Left ventricle myocardium inferior (tissue), 1 donor: ENCODE results near the gene DYNC1H1. TPM values are rescaled to one million over a fixed set of nuclear protein-coding genes. Genes with fewer than 3 reads are reported as not detected.
"Not testable (repeated sequence)": the region's sequence is repeated elsewhere in the genome, so short reads cannot be mapped to it uniquely, and the experiment has no call there.

Experiments
- DNase-seq: peaks from one replicate; pipeline ENCODE4 v3.0.0-alpha.2; 2020
- H3K27ac ChIP-seq: fragments of 200-600 bp; replicated peaks from 2 replicates; pipeline ENCODE4 v1.8.0; 2021
- H3K27me3 ChIP-seq: fragments of 200-600 bp; 2 replicates; pipeline ENCODE4 v1.8.0; 2021; ENCODE audit warnings: low read depth
- H3K36me3 ChIP-seq: fragments of 200-600 bp; 2 replicates; pipeline ENCODE4 v1.8.0; 2021
- H3K4me1 ChIP-seq: fragments of 200-600 bp; 2 replicates; pipeline ENCODE4 v1.8.0; 2021
- H3K4me3 ChIP-seq: fragments of 200-600 bp; 2 replicates; pipeline ENCODE4 v1.8.0; 2021; ENCODE audit warnings: mild to moderate bottlenecking, moderate library complexity
- H3K9me3 ChIP-seq: fragments of 200-600 bp; replicated peaks from 2 replicates; pipeline ENCODE4 v1.8.0; 2021
- intact Hi-C: fragments of 100-400 bp; cut with micrococcal nuclease; formaldehyde crosslinking; loops from one replicate; pipeline ENCODE4 v1.11.0; 2022
- total RNA-seq: library from RNA; stranded (reverse); fragmentation: NEBNext Ultra II Directional; extraction: Animal tissue kit (Norgen Biotek cat#: 25700); gene quantifications from one replicate; pipeline ENCODE4 v1.2.1, GENCODE V29; 2021
- TF ChIP-seq, protein P1 (sequence below): fragments of 200-600 bp; IDR thresholded peaks from 2 replicates; pipeline ENCODE4 v1.8.0; 2021; ENCODE audit warnings: antibody characterized with exemption, mild to moderate bottlenecking, borderline replicate concordance
- donor health status: DM: no; HTN: yes; CAD: no; lungs with severe emphysema.

The DYNC1H1 gene
- total RNA-seq, 1 donor from 2014 or later, result 402 TPM

GRCh38 chr14:102081231-102082080 lies 117.1 kb downstream of the DYNC1H1 start:
- DNase-seq, result no peak
- intact Hi-C loops, result no loop called here
- H3K27me3 ChIP-seq, result no peaks in the 10 kb centered on the region
- peaks cover 82% of the 10 kb centered on the region for H3K36me3 ChIP-seq
- H3K9me3 ChIP-seq, result no peaks in the 10 kb centered on the region
- H3K4me3 ChIP-seq, result no peak overlapping the region
- no peak overlapping the region for H3K27ac ChIP-seq
- TF ChIP-seq, protein P1, sequence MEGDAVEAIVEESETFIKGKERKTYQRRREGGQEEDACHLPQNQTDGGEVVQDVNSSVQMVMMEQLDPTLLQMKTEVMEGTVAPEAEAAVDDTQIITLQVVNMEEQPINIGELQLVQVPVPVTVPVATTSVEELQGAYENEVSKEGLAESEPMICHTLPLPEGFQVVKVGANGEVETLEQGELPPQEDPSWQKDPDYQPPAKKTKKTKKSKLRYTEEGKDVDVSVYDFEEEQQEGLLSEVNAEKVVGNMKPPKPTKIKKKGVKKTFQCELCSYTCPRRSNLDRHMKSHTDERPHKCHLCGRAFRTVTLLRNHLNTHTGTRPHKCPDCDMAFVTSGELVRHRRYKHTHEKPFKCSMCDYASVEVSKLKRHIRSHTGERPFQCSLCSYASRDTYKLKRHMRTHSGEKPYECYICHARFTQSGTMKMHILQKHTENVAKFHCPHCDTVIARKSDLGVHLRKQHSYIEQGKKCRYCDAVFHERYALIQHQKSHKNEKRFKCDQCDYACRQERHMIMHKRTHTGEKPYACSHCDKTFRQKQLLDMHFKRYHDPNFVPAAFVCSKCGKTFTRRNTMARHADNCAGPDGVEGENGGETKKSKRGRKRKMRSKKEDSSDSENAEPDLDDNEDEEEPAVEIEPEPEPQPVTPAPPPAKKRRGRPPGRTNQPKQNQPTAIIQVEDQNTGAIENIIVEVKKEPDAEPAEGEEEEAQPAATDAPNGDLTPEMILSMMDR, result no peak
- H3K4me1 ChIP-seq, result peaks cover 49% of the 10 kb centered on the region

GRCh38 chr14:102084522-102084921 lies 120.1 kb downstream of the DYNC1H1 start:
- DNase-seq, H3K27ac ChIP-seq, H3K27me3 ChIP-seq, H3K9me3 ChIP-seq, intact Hi-C loops: not testable (repeated sequence)
- peaks cover 66% of the 10 kb centered on the region for H3K4me1 ChIP-seq
- peaks cover 63% of the 10 kb centered on the region for H3K36me3 ChIP-seq
- peak overlapping the region; percentile 92 for H3K4me3 ChIP-seq

DNA sequence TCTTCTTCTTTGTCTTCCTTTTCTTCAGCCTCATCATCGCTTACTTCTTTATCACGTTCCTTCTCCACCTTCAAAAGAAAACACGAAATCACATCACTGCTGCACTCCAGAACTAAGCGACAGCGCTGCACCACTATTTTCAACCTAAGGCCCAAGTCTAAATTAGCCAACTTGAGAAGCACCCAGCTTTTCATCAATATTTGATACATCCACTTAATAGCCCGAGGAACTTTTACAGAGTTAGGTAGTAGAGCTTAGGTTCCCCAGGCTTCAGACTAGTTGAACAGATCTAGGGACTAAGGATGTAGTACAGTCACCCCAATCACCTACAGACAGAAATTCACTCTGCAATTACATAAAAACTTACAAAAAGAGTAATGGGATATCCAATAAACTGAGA lies 120.6 kb downstream of the DYNC1H1 start:
- Histone ChIP-seq H3K27me3 (no peaks in the 10 kb centered on the region), H3K4me1 (peaks cover 66% of the 10 kb centered on the region), H3K4me3 (peak overlapping the region; percentile 92), H3K27ac (no peak overlapping the region), H3K36me3 (peaks cover 59% of the 10 kb centered on the region), H3K9me3 (no peaks in the 10 kb centered on the region)
- TF ChIP-seq, protein P1, result no peak
- no peak for DNase-seq
- intact Hi-C loops, result no loop called here

DNA sequence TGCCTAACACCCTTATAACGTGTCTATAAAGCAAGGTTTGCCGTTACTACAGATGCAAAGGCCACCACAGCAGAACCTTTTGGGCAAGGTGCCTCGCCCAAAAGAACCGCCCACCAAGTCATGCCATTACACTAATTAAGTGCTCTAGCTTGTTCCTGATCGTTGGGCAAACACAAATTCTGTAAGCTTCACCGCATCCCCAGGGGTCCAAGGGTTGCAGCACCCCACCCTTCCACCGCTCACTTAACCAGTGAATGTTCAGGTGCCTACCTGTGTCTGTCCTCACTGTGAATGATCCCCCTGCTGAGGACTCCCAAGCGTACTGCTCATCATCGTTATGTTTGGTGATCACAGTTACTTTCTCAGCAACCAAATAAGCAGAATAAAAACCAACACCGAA lies 121.1 kb downstream of the DYNC1H1 start:
- Histone ChIP-seq H3K9me3 (no peaks in the 10 kb centered on the region), H3K4me3 (peak overlapping the region; percentile 92), H3K27me3 (no peaks in the 10 kb centered on the region), H3K27ac (no peak overlapping the region), H3K36me3 (peaks cover 54% of the 10 kb centered on the region), H3K4me1 (peaks cover 66% of the 10 kb centered on the region)
- intact Hi-C loops, result no loop called here
- no peak for DNase-seq
- TF ChIP-seq, protein P1, result no peak

GRCh38 chr14:102085948-102086708 lies 121.8 kb downstream of the DYNC1H1 start:
- DNase-seq, result peak; percentile 31
- H3K9me3 ChIP-seq, result no peaks in the 10 kb centered on the region
- peaks cover 66% of the 10 kb centered on the region for H3K4me1 ChIP-seq
- peak overlapping the region; percentile 92 for H3K4me3 ChIP-seq
- peak overlapping the region; percentile 100 for H3K27ac ChIP-seq
- no peaks in the 10 kb centered on the region for H3K27me3 ChIP-seq
- intact Hi-C loops, result no loop called here
- H3K36me3 ChIP-seq, result peaks cover 47% of the 10 kb centered on the region
- TF ChIP-seq, protein P1, result no peak

- no peak for DNase-seq
- Histone ChIP-seq H3K4me1 (peaks cover 64% of the 10 kb centered on the region), H3K27me3 (no peaks in the 10 kb centered on the region), H3K27ac (peak overlapping the region; percentile 100), H3K9me3 (no peaks in the 10 kb centered on the region), H3K4me3 (peak overlapping the region; percentile 92), H3K36me3 (peaks cover 42% of the 10 kb centered on the region)
- intact Hi-C loops, result no loop called here
- TF ChIP-seq, protein P1, result no peak
Observed at GRCh38 chr14:102086709-102086971, 122.3 kb downstream of the DYNC1H1 start.
